Mesenchymal stem cell (in vitro differentiated cells and primary cell): ENCODE measurements around the gene TAF4.

Experiments
- DNase-seq: peaks from one replicate; pipeline ENCODE4 v3.0.0-alpha.2; 2013
- H2AFZ ChIP-seq: one replicate; pipeline ENCODE4 v1.6.1; 2013; ENCODE audit warnings: low read depth, mild to moderate bottlenecking, control low read depth, inconsistent platforms, low read length, moderate library complexity
- H2AK5ac ChIP-seq: 2 replicates; pipeline ENCODE4 v1.6.1; 2013; ENCODE audit warnings: low read length, moderate library complexity, mild to moderate bottlenecking, inconsistent platforms; ENCODE audit not compliant: severe bottlenecking
- H2BK120ac ChIP-seq: one replicate; pipeline ENCODE4 v1.6.1; 2013; ENCODE audit warnings: low read depth, mild to moderate bottlenecking, inconsistent platforms, low read length, moderate library complexity
- H2BK12ac ChIP-seq, 2 experiments: one replicate each; pipeline ENCODE4 v1.6.1; 2013; ENCODE audit warnings: inconsistent platforms in 2 of 2, low read length in 2 of 2, mild to moderate bottlenecking in 2 of 2, moderate library complexity in 2 of 2, control low read depth in 1 of 2
- H2BK15ac ChIP-seq: one replicate; pipeline ENCODE4 v1.6.1; 2013; ENCODE audit warnings: mild to moderate bottlenecking, low read depth, inconsistent platforms; ENCODE audit not compliant: poor library complexity, severe bottlenecking
- H2BK5ac ChIP-seq: 2 replicates; pipeline ENCODE4 v1.6.1; 2013; ENCODE audit warnings: low read depth, mild to moderate bottlenecking, low read length, control low read depth, inconsistent platforms; ENCODE audit not compliant: poor library complexity, severe bottlenecking
- H3K14ac ChIP-seq, 2 experiments: one replicate each; pipeline ENCODE4 v1.6.1; 2013; ENCODE audit warnings: inconsistent platforms in 2 of 2, low read length in 2 of 2, control low read depth in 1 of 2, mild to moderate bottlenecking in 1 of 2, moderate library complexity in 1 of 2
- H3K18ac ChIP-seq, 2 experiments: one replicate each; pipeline ENCODE4 v1.6.1; 2013; ENCODE audit warnings: inconsistent platforms in 2 of 2, low read length in 2 of 2, control low read depth in 1 of 2, low read depth in 1 of 2, mild to moderate bottlenecking in 1 of 2
- H3K23ac ChIP-seq, 2 experiments: one replicate each; pipeline ENCODE4 v1.6.1; 2013; ENCODE audit warnings: inconsistent platforms in 2 of 2, low read length in 2 of 2, mild to moderate bottlenecking in 2 of 2, moderate library complexity in 2 of 2, control low read depth in 1 of 2
- H3K27ac ChIP-seq: 2 replicates; pipeline ENCODE4 v1.5.1; 2013; ENCODE audit warnings: mild to moderate bottlenecking, moderate library complexity, low read length, control low read depth, inconsistent platforms; ENCODE audit not compliant: poor library complexity, severe bottlenecking
- H3K27me3 ChIP-seq, 2 experiments: 2 replicates each; pipeline versions ENCODE4 v1.6.1 to v1.7.0; 2013; ENCODE audit warnings: low read length in 2 of 2, mild to moderate bottlenecking in 2 of 2, moderate library complexity in 2 of 2, control low read depth in 1 of 2, inconsistent platforms in 1 of 2; ENCODE audit not compliant: control insufficient read depth in 1 of 2, insufficient read depth in 1 of 2
- H3K36me3 ChIP-seq, 2 experiments: 2 replicates each; pipeline versions ENCODE4 v1.6.1 to v1.7.0; 2013; ENCODE audit warnings: low read length in 2 of 2, control low read depth in 1 of 2, inconsistent platforms in 1 of 2, low read depth in 1 of 2, mild to moderate bottlenecking in 1 of 2; ENCODE audit not compliant: insufficient read depth in 2 of 2, control insufficient read depth in 1 of 2
- H3K4ac ChIP-seq, 2 experiments: one replicate each; pipeline ENCODE4 v1.6.1; 2013; ENCODE audit warnings: inconsistent platforms in 2 of 2, low read length in 2 of 2, mild to moderate bottlenecking in 2 of 2, moderate library complexity in 2 of 2, control low read depth in 1 of 2, low read depth in 1 of 2
- H3K4me1 ChIP-seq: 2 replicates; pipeline ENCODE4 v1.6.1; 2013; ENCODE audit warnings: low read depth, low read length, control low read depth; ENCODE audit not compliant: control insufficient read depth, insufficient read depth
- H3K4me2 ChIP-seq: 2 replicates; pipeline ENCODE4 v1.6.1; 2013; ENCODE audit warnings: low read length, mild to moderate bottlenecking, inconsistent platforms; ENCODE audit not compliant: poor library complexity, severe bottlenecking
- H3K4me3 ChIP-seq, 2 experiments: 2 replicates each; pipeline versions ENCODE4 v1.5.1 to v1.7.0; 2013; ENCODE audit warnings: low read length in 2 of 2, mild to moderate bottlenecking in 2 of 2, control low read depth in 1 of 2, low read depth in 1 of 2; ENCODE audit not compliant: insufficient read depth in 1 of 2
- H3K79me1 ChIP-seq: replicated peaks from 2 replicates; pipeline ENCODE4 v1.6.1; 2013; ENCODE audit warnings: mild to moderate bottlenecking, control low read depth, low read length, inconsistent platforms; ENCODE audit not compliant: poor library complexity, severe bottlenecking
- H3K9ac ChIP-seq: 2 replicates; pipeline ENCODE4 v1.7.0; 2013; ENCODE audit warnings: mild to moderate bottlenecking, low read length, moderate library complexity
- H3K9me3 ChIP-seq: 2 replicates; pipeline ENCODE4 v1.7.0; 2013; ENCODE audit warnings: mild to moderate bottlenecking, low read length; ENCODE audit not compliant: control insufficient read depth
- H4K8ac ChIP-seq: one replicate; pipeline ENCODE4 v1.6.1; 2013; ENCODE audit warnings: inconsistent platforms, mild to moderate bottlenecking, low read length, moderate library complexity
- H4K91ac ChIP-seq: one replicate; pipeline ENCODE4 v1.6.1; 2013; ENCODE audit warnings: mild to moderate bottlenecking, low read length, inconsistent platforms
- WGBS: methylation state at CpG from one replicate; pipeline ENCODE4 v1.1.7; 2013; ENCODE audit warnings: mixed read lengths; 5-methylcytosine and 5-hydroxymethylcytosine counted together

TAF4 gene

GRCh38 chr20:61927826-61928541 is 137.7 kb downstream of the TAF4 start:
- no peak overlapping the region for H4K91ac ChIP-seq
- H3K27ac ChIP-seq = no peak overlapping the region
- peaks cover 17% of the 10 kb centered on the region for H3K4me1 ChIP-seq
- H3K4ac ChIP-seq = no peak overlapping the region
- no peak overlapping the region for H2BK120ac ChIP-seq
- no peak overlapping the region for H2AK5ac ChIP-seq
- DNase-seq = no peak
- H2BK5ac ChIP-seq = no peak overlapping the region
- H3K18ac ChIP-seq = no peak overlapping the region
- no peak overlapping the region for H4K8ac ChIP-seq
- no peak overlapping the region for H3K4me2 ChIP-seq
- H3K23ac ChIP-seq = no peak overlapping the region
- H3K9me3 ChIP-seq = no peaks in the 10 kb centered on the region
- H2AFZ ChIP-seq = no peak overlapping the region
- no peak overlapping the region for H2BK15ac ChIP-seq
- 94% methylated on average over 43 of the region's 43 CpGs for WGBS
- peaks cover 0 to 4% of the 10 kb centered on the region in 2 experiments for H3K27me3 ChIP-seq
- H3K36me3 ChIP-seq = no peaks in the 10 kb centered on the region
- no peak overlapping the region for H3K9ac ChIP-seq
- H3K14ac ChIP-seq = no peak overlapping the region
- H3K79me1 ChIP-seq = no peaks in the 10 kb centered on the region
- no peak overlapping the region for H2BK12ac ChIP-seq
- no peak overlapping the region for H3K4me3 ChIP-seq

GRCh38 chr20:61927193-61927825 is 138.4 kb downstream of the TAF4 start:
- no peak for DNase-seq
- WGBS = 92% methylated on average over 21 of the region's 21 CpGs

GRCh38 chr20:61926796-61927192 is 138.9 kb downstream of the TAF4 start:
- Histone ChIP-seq H3K9me3 (no peaks in the 10 kb centered on the region), H3K36me3 (no peaks in the 10 kb centered on the region), H3K79me1 (no peaks in the 10 kb centered on the region), H3K4me2 (no peak overlapping the region), H2BK120ac (no peak overlapping the region), H2BK12ac (no peak overlapping the region), H3K23ac (no peak overlapping the region), H3K4me1 (peaks cover 17% of the 10 kb centered on the region), H4K8ac (no peak overlapping the region), H3K27me3 (peaks cover 0 to 13% of the 10 kb centered on the region in 2 experiments), H3K4ac (no peak overlapping the region), H3K9ac (no peak overlapping the region), H2AFZ (no peak overlapping the region), H2BK15ac (no peak overlapping the region), H3K14ac (no peak overlapping the region), H3K18ac (no peak overlapping the region), H4K91ac (no peak overlapping the region), H2BK5ac (no peak overlapping the region), H3K27ac (no peak overlapping the region), H2AK5ac (no peak overlapping the region), H3K4me3 (no peak overlapping the region)
- 94% methylated on average over 23 of the region's 23 CpGs for WGBS
- DNase-seq = no peak

More at GRCh38 chr20:61927193-61927825, 138.4 kb downstream of the TAF4 start:
- Histone ChIP-seq H2BK120ac (no peak overlapping the region), H3K4me2 (no peak overlapping the region), H3K27me3 (peaks cover 0 to 11% of the 10 kb centered on the region in 2 experiments), H3K18ac (no peak overlapping the region), H3K4ac (no peak overlapping the region), H3K36me3 (no peaks in the 10 kb centered on the region), H3K27ac (no peak overlapping the region), H2AK5ac (no peak overlapping the region), H3K4me1 (peaks cover 17% of the 10 kb centered on the region), H2BK12ac (no peak overlapping the region), H4K8ac (no peak overlapping the region), H3K14ac (no peak overlapping the region), H3K79me1 (no peaks in the 10 kb centered on the region), H2BK5ac (no peak overlapping the region), H4K91ac (no peak overlapping the region), H3K9ac (no peak overlapping the region), H2AFZ (no peak overlapping the region), H3K9me3 (no peaks in the 10 kb centered on the region), H2BK15ac (no peak overlapping the region), H3K4me3 (no peak overlapping the region), H3K23ac (no peak overlapping the region)

- Histone ChIP-seq H3K4me1 (peaks cover 17% of the 10 kb centered on the region), H3K14ac (no peak overlapping the region), H4K91ac (no peak overlapping the region), H2BK120ac (no peak overlapping the region), H2AK5ac (no peak overlapping the region), H3K79me1 (no peaks in the 10 kb centered on the region), H3K27me3 (peaks cover 0 to 13% of the 10 kb centered on the region in 2 experiments), H3K4me2 (no peak overlapping the region), H3K9me3 (no peaks in the 10 kb centered on the region), H2AFZ (no peak overlapping the region), H3K36me3 (no peaks in the 10 kb centered on the region), H3K4ac (no peak overlapping the region), H3K9ac (no peak overlapping the region), H3K23ac (no peak overlapping the region), H2BK12ac (no peak overlapping the region), H2BK15ac (no peak overlapping the region), H3K18ac (no peak overlapping the region), H2BK5ac (peak overlapping the region; percentile 20), H4K8ac (no peak overlapping the region), H3K4me3 (no peak overlapping the region), H3K27ac (peak overlapping the region; percentile 43)
- WGBS = 89% methylated on average over 14 of the region's 14 CpGs
- DNase-seq = no peak
Measured at GRCh38 chr20:61926253-61926613, 139.4 kb downstream of the TAF4 start.
